SH-SY5Y (cell line): ENCODE results near the gene ROBO1.

Experiments
- GATA2 ChIP-seq: IDR thresholded peaks from 2 replicates; pipeline ENCODE4 v1.6.1; 2011; ENCODE audit warnings: mild to moderate bottlenecking, low read depth, low read length
- GATA3 ChIP-seq: IDR thresholded peaks from 2 replicates; pipeline ENCODE4 v1.6.1; 2011; ENCODE audit warnings: low read depth, mild to moderate bottlenecking, low read length, moderate library complexity

Gene ROBO1

DNA sequence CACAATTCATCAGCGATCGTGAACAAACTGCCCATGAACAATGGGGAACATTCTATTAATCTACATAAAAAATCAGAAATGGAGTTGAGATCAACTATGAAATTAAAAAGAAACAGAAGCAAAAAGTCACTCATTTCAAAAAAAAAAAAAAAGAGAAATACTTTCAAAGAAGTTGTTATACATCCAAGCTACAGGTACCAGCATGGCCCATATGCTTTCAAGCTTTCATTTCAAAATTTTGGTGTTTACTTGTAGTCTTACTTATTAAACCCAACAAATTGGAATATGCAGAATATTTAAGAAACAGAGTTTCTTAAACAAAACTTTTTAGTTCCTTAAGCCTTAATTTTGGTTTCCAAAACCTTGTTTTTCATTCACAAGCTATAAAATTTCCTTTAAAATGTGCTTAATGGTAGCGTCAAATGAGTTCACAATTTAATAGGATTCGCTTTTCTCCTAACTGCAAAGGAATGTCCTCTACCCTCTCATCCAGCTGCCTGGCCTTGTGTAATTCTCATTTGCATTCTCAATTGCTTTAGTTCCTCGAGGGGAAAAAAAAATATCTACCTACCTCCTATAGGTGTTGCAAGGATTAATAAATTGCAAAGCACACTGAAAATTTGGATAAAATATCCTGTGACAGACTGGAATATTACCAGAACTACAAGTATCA is 565.2 kb downstream of the ROBO1 start:
- TF ChIP-seq GATA2: no peak
- no peak for TF ChIP-seq GATA3

DNA sequence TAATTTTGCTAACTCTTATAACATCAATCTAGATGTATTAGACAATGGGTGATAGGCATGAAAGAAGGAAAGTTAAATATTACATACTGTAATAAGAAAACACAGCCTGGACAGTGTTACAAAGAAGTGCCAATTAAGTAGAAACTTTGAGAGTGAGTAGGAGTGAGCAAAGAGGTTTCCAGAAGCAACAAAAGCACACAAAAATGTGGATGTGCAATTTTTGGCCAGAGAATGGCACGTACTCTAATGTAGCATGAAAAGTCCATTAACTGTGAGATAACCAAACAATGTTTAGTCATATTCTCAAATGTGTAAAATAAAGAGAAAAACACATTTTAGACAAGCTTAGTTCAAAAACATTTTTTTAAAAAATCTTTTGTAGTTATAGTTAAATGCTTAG is 567.3 kb downstream of the ROBO1 start:
- TF ChIP-seq GATA2 (no peak), GATA3 (no peak)

DNA sequence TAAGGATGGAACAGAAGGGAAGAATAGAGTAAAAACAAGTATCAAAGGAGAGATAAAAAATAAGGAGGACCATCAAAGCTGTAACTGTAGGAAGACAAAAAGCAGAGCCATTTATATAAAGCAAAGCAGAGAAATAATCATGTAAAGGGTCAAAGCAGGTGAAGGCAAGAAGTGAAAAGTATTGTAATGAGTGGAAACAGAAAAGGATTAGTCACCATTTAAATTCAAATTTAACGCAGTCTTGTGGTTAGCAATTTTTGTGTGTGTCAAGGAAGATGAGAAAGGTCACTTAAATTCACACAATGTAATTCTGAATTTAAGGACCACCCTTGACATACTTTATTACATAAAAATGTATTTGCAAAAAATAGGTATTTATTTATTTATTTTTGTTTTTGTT is 567.8 kb downstream of the ROBO1 start:
- TF ChIP-seq GATA3 (no peak), GATA2 (no peak)

DNA sequence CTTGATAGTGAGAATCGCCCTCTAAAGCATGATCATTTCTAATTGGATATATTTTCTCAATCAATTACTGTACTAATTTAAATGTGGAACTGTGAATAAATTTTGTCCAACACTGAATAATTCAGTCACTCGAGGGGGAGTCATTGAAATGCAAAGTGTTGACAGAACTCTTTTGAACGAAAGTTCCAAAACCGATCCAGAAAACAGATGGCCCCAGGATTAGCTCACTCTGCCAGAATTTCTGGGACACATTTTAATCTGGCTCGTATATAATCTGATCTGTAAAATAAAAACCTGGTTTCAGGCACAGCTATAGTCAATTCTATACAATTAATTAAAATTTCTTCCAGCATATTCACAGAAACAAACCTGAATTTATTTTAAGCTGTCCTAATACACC is 580.4 kb downstream of the ROBO1 start:
- no peak for TF ChIP-seq GATA2
- TF ChIP-seq GATA3: no peak

DNA sequence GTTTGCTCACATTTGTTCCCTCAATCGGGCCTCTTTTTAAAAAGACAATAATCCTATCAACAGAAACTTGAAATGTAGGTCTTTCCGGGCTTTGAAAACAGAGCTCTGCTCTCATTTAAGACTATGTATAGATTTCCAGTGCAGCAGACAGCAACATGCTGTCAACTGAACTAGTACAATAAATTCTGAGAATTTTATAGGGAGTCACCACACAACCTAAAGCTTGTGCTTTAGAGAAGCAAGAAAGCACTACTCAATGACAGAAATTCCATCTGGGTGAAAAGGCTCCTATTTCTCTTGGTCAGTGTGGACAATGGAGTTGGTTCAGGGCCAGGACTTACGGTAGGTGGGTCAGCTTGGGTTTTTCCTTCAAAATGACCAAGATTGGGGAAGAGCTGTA is 583.5 kb downstream of the ROBO1 start:
- no peak for TF ChIP-seq GATA2
- TF ChIP-seq GATA3: no peak

DNA sequence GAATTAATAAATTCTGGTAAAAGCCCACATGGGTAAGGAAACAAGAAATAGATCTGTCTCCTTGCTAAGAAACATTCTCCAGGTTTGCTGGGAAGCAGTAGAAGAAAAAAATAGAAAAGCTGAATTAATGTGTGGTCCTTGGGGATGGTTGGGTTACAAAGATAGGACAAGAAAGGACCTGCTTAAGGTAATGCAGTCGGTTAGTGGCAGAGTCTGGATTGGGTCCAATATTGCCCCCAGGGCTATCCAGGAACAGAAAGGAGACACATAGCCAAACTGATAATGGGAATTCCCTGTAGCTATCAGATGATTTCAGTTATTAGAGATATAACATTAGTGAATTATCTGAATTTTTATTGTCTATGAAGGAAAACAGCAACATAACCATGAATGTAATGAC is 584.3 kb downstream of the ROBO1 start:
- TF ChIP-seq GATA2 (no peak), GATA3 (no peak)

DNA sequence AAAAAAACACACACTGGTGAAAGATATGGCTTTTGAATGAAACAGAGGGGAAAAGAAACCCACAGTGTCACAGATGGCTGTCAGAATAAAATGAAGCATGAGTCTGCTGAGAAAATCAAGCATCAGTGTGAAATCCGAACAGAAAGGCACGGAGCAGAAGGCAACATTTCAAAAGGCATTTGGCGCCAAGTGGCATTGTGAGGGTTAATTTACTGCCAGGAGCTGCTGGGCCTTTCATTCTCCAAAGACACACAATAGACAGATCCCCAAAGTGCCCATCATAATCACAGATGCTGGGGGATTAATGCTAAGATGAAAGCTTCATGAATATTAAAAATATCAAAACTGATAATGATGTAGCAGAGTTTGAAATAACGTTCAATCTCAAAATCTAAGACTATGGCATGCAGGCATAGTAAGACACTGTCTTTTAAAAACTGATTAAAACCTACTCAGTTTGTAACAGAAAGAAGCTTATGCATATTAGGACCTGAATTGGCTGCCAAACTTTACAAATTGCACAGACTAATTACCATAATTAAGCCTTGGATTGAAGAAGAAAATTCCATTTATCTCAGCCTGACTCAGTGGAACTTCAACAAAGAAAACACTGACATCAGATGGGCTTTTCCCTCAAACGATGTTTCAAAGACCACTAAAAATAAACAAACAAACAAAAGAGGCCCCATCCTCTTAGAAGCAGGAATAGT is 589.2 kb downstream of the ROBO1 start:
- TF ChIP-seq GATA2: no peak

DNA sequence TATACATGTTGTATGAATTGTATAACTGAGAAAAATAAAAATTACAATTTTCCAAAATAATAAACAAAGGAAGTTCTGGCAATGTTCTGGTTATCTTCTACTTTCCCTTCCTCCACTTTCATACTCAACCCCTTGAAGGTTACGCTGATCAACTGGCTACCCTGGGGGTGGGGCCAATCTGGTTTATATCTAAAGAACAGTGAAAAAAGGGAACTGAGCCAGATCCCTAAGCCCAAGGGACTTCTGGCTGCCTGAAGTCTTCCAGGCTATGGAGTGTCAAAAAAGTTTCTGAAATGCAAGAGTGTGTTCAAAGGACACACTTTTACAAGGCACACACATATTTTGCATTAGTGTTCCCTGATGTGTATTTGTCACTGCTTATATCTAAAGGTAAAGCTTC is 591.9 kb downstream of the ROBO1 start:
- TF ChIP-seq GATA3 (no peak), GATA2 (no peak)

DNA sequence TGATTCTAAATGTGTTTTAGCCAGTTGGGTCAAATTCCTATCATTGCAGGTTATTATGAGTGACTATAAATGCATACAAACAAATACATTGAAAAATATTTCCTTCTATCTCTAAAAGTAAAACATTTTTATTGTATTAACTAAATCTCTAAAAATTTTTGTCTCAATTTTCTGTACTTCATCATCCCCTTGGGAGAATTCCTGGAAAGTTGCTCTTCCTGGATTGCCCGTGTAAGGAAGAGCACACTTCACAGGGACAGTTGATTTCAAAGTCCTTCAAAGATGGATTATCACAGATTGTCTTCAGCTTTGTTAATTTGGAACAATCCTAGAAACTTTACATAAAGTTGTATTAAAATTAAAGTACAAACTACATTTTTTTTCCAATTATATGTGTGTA is 595.6 kb downstream of the ROBO1 start:
- TF ChIP-seq GATA3: no peak
- TF ChIP-seq GATA2: no peak

DNA sequence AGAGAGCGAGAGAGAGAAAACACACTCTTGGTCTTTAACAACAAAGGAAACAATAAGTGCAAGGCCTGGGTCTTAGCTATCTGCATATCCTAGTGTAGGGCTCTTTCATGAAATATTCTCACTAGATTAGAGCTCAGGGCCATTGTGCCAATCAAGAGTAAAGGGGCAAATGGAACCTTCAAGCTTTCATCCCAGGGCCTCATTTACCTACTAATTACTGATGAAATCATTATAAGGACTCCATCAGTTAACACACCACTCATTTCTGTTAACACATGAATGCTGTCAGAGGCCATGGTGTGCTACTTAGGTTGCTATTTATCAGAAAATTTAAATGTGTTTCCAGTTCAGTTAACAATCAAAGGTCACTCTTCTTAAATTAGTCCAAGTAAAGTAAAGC is 597.8 kb downstream of the ROBO1 start:
- TF ChIP-seq GATA2: no peak
- TF ChIP-seq GATA3: no peak

DNA sequence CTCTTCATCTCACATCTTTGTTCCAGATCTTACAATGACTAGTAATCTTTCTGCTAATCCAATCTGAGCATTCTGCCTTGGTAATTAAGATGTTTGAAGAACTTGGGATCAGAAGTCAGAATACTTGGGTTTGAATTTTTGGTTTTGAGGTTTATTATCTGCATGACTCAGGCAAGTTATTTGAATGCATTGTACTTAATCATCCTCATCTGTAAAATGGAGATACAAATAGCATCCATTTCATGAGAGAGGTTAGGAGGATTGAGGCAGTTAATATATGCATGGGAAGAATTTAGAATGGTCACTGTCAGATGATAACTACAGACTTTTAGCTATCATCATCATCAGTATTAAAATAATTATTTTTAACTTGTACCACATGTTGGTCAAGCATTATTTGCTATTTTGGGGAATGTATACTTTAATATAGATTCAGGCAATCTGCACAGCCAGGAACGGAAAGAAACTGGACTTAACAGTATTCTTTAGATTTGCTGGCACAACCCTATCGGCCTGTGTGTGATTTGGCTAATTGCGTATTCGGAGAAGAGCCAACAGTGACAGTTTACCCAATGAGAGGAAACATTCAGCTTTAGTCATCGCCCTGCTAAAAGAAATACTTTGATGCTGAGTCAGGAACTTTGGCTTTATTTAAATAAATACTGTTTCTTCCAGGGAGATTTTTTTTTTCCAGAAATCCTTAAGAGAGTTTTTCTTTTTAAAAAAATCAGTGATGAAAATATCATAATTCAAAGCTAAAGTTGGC is 600.0 kb downstream of the ROBO1 start:
- TF ChIP-seq GATA2 (no peak), GATA3 (no peak)

DNA sequence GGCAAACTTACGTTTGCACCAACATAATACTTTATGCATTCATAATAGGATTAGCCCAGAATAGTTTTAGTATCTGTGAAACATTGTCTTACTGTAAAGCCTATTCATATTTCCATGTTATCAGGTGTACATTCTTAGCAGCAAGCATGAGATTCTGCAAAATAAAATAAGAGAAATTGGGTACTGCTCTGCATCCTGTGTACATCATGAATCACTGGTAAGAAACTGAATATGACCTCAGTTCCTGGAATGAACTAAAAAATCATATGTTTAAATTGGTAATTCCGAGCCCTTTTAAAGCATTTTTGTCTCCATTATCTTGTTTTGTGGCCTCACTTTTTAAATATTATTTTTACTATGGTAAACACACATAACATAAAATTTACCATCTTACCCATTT is 605.1 kb downstream of the ROBO1 start:
- no peak for TF ChIP-seq GATA2
- TF ChIP-seq GATA3: no peak

DNA sequence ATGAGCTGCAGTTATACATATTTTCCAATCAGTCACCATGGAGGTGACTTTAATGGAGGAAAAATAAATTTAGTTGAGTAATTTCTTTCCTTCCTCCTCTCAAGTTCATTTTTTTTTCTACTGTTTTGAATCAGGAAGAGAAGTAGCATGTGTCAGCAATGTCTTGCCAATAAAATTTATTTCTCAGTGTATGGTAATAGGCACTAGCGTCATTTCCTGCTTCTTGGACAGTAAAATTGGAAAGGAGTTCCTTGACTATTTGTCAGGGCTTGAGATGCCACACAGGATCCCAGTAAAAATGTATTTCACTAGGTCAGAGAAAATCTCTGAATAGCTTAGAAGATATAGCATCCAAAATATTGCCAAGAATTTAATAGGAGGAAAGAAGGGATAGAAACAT is 605.9 kb downstream of the ROBO1 start:
- TF ChIP-seq GATA3 (no peak), GATA2 (no peak)

DNA sequence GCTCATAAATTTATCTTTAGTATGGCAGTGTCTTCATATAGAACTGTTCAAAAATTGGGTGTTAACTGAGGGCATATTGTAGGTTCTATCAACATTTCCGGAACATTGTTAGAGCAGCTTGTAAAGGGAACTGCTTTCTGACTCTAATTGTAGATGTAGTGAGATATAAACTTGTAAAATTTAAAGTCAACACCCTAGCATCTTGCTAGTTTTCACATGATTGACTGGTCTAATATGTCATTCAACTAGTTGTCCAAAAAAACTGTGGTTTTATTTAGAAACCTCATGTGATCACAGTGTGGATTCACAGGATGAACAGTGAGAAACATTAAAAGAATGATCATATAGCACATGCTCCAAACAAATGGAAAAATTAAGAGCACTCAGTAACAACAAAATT is 607.4 kb downstream of the ROBO1 start:
- TF ChIP-seq GATA3 (no peak), GATA2 (no peak)

DNA sequence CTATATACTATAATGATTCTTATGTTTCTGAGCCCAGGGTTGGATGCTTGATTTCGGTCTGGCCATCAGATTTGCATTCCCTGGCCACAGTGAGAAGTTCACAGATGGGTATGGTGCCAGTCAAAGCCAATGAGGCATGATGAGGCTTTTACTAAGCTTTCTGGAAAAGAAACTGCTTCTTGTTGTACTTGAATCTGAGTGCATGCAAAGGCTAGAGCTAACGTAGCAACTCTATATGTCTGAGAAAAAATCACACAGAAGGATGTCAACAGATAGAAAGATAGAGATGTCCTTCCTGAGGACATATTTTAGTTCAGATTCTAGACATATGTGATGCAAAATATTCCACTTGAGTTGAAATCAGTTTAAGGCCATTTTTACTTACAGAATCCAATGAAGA is 608.1 kb downstream of the ROBO1 start:
- TF ChIP-seq GATA2 (no peak), GATA3 (no peak)

DNA sequence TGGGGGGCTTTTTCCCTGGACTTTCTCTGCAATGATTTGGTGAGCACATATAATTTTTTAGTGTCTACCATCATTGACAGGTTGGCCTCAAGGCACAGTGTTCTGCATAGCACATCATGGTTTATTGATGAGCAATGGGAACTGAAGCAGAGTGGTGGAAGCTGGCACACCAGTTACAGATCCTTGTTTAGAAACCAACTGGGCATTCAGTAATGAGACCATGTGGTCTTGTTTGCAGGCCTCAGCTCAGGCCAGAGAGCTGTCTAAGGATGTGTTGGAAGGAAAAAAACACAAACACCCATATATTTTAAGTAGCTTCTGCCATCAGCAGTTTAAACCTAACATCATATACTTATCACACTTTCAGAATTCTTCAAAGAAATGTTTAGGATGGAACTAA is 610.6 kb downstream of the ROBO1 start:
- no peak for TF ChIP-seq GATA3
- no peak for TF ChIP-seq GATA2
